Left lung (tissue), 10 donors: ENCODE data around the gene EHMT1. TPM values are rescaled to one million over a fixed set of nuclear protein-coding genes. Genes with fewer than 3 reads are reported as not detected.

Experiments used
- ATAC-seq: fragments of 200-7000 bp; cut with Tn5 transposase; one replicate; pipeline ENCODE4 v1.9.1; 2020; ENCODE audit warnings: moderate library complexity
- DNase-seq, 4 donors: peaks; one replicate each; pipeline ENCODE4 v3.0.0-alpha.2; 2013 to 2020
- H3K27ac ChIP-seq, 2 donors: fragments of 200-600 bp; sonication (generic) in 1 of 2; one replicate each; pipeline versions ENCODE4 v1.5.0 to v1.8.0; 2020 to 2021
- H3K27me3 ChIP-seq, 2 donors: fragments of 200-600 bp; sonication (generic) in 1 of 2; one replicate each; pipeline versions ENCODE4 v1.5.0 to v1.8.0; 2020 to 2021
- H3K36me3 ChIP-seq, 2 donors: fragments of 200-600 bp; sonication (generic) in 1 of 2; one replicate each; pipeline versions ENCODE4 v1.5.0 to v1.8.0; 2020 to 2021
- H3K4me1 ChIP-seq, 2 donors: fragments of 200-600 bp; one replicate each; pipeline ENCODE4 v1.8.0; 2021
- H3K4me3 ChIP-seq, 2 donors: fragments of 200-600 bp; sonication (generic) in 1 of 2; one replicate each; pipeline versions ENCODE4 v1.5.0 to v1.8.0; 2020 to 2021; ENCODE audit warnings: mild to moderate bottlenecking in 1 of 2
- H3K9me3 ChIP-seq, 2 donors: fragments of 200-600 bp; sonication (generic) in 1 of 2; one replicate each; pipeline versions ENCODE4 v1.5.0 to v1.8.0; 2020 to 2021
- intact Hi-C, 2 donors: fragments of 100-400 bp; cut with DNase I; formaldehyde crosslinking; loops; one replicate each; pipeline versions ENCODE4 v1.11.2 to v1.14.2; 2022
- polyA plus RNA-seq, 6 donors: library from polyadenylated mRNA; unstranded; fragments of 120-200 nt; gene quantifications; one replicate each; pipeline ENCODE4 v1.2.1, GENCODE V29; 2013; ENCODE audit not compliant: insufficient read length in 6 of 6
- total RNA-seq, 2 donors: library from RNA; stranded (reverse); fragmentation: NEBNext Ultra II Directional; extraction: Animal tissue kit (Norgen Biotek cat#: 25700); gene quantifications; one replicate each; pipeline ENCODE4 v1.2.1, GENCODE V29; 2021
- TF ChIP-seq, protein P1 (sequence below), 2 donors: fragments of 200-600 bp; sonication (generic) in 1 of 2; IDR thresholded peaks; one replicate each; pipeline versions ENCODE4 v1.5.0 to v1.8.0; 2021; ENCODE audit warnings: antibody characterized with exemption in 2 of 2
- donor health status: DM: no; HTN: yes; CAD: no.
- donor health status: DM: no; HTN: no; CAD: no.

The EHMT1 gene
- total and polyA plus RNA-seq, 8 donors = 71.5 to 92.7 (median 82.7) TPM

GRCh38 chr9:137788561-137789294 is 169.9 kb downstream of the EHMT1 start:
- Histone ChIP-seq H3K36me3 (peaks cover 0 to 99% of the 10 kb centered on the region in 2 donors), H3K9me3 (no peaks in the 10 kb centered on the region), H3K4me1 (peaks cover 0 to 6% of the 10 kb centered on the region in 2 donors), H3K27me3 (no peaks in the 10 kb centered on the region), H3K4me3 (no peak overlapping the region), H3K27ac (peak overlapping the region in 1 of 2 donors; percentile 55)
- DNase-seq = peak in 1 of 4 donors; percentile 29
- TF ChIP-seq, protein P1, sequence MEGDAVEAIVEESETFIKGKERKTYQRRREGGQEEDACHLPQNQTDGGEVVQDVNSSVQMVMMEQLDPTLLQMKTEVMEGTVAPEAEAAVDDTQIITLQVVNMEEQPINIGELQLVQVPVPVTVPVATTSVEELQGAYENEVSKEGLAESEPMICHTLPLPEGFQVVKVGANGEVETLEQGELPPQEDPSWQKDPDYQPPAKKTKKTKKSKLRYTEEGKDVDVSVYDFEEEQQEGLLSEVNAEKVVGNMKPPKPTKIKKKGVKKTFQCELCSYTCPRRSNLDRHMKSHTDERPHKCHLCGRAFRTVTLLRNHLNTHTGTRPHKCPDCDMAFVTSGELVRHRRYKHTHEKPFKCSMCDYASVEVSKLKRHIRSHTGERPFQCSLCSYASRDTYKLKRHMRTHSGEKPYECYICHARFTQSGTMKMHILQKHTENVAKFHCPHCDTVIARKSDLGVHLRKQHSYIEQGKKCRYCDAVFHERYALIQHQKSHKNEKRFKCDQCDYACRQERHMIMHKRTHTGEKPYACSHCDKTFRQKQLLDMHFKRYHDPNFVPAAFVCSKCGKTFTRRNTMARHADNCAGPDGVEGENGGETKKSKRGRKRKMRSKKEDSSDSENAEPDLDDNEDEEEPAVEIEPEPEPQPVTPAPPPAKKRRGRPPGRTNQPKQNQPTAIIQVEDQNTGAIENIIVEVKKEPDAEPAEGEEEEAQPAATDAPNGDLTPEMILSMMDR (IDR thresholded peaks at IDR 0.05) = no peak
- peak; percentile 15 for ATAC-seq
- intact Hi-C loops = no loop called here

- H3K9me3 ChIP-seq = no peaks in the 10 kb centered on the region
- H3K27me3 ChIP-seq = no peaks in the 10 kb centered on the region
- H3K4me1 ChIP-seq = peaks cover 0 to 6% of the 10 kb centered on the region in 2 donors
- intact Hi-C loops = no loop called here
- peak overlapping the region in 1 of 2 donors; percentile 55 for H3K27ac ChIP-seq
- H3K4me3 ChIP-seq = no peak overlapping the region
- peaks cover 0 to 99% of the 10 kb centered on the region in 2 donors for H3K36me3 ChIP-seq
- DNase-seq (peak in 1 of 4 donors; percentile 23), ATAC-seq (no peak)
- TF ChIP-seq, protein P1 (IDR thresholded peaks at IDR 0.05) = no peak
Measured at GRCh38 chr9:137789295-137789895, 170.6 kb downstream of the EHMT1 start.

DNA sequence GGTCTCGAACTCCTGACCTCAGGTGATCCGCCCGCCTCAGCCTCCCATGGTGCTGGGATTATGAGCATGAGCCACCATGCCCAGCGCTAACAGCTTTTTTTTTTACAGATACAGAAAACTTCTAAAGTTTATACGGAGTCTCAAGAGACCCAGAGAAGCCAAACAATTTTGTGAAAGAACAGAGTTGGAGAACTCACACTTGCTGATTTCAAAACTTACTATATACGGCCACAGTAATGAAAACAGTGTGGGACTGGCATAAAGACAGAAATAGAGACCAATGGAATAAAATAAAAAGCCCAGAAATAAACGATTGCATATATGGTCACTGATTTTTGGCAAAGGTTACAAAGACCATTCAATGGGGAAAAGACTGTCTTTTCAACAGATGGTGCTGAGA is 173.1 kb downstream of the EHMT1 start:
- TF ChIP-seq, protein P1 (IDR thresholded peaks at IDR 0.05) = no peak
- DNase-seq (no peak), ATAC-seq (no peak)
- no peak overlapping the region for H3K27ac ChIP-seq
- no peaks in the 10 kb centered on the region for H3K27me3 ChIP-seq
- H3K4me1 ChIP-seq = peaks cover 0 to 6% of the 10 kb centered on the region in 2 donors
- intact Hi-C loops = no loop called here
- H3K36me3 ChIP-seq = peaks cover 0 to 97% of the 10 kb centered on the region in 2 donors
- no peaks in the 10 kb centered on the region for H3K9me3 ChIP-seq
- no peak overlapping the region for H3K4me3 ChIP-seq

DNA sequence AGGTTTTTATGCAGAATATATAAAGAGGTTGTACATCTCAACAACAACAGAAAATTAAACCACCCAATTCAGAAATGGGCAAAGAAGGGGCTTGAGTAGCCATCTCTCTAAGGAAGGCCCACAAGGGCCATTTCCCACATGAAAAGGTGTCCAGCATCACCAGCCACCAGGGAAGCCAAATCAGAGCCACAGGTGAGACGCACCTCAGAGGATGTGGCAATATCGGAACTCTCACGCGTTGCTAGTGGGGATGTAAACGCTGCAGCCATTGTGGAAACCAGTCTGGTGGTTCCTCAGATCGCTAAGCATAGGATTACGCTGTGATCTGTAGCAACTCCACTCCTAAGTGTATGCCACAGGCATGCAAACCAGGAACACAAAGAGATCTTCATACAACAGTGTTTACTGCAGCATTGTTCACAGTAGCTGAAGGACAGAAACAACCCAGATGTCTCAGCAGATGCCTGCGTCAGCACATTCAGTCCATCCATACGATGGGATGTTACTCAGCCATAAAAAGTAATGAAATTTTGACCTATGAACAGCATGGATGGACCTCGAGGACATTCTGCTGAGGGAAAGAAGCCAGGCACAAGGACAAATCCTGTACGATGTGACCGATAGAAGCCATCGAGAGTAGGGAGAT is 174.5 kb downstream of the EHMT1 start:
- Histone ChIP-seq H3K4me3 (no peak overlapping the region), H3K4me1 (peaks cover 0 to 2% of the 10 kb centered on the region in 2 donors), H3K9me3 (no peaks in the 10 kb centered on the region), H3K27ac (no peak overlapping the region), H3K36me3 (peaks cover 0 to 97% of the 10 kb centered on the region in 2 donors), H3K27me3 (no peaks in the 10 kb centered on the region)
- TF ChIP-seq, protein P1 (IDR thresholded peaks at IDR 0.05) = no peak
- DNase-seq = peak in 1 of 4 donors; percentile 8
- ATAC-seq = no peak
- intact Hi-C loops = no loop called here

DNA sequence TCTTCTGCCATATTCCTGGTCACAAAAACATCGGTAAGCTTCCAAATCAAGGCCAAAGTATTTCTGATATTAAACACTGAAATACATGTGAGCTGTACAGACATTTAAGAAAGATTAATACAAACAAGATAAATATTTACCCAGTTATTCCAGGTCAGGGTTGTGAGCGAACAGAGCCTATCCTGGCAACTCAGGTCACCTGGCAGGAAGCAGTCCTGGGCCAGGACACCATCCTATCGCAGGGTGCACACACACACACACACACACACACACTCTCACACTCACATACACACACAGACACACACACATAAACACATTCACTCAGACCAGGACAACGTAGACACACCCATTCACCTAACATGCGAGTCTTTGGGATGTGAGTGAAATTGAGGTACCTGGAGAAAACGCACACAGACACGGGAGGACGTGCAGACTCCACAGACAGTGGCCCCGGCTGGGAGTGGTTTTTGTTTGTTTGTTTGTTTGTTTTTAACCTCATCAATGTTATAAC is 176.4 kb downstream of the EHMT1 start:
- TF ChIP-seq, protein P1 (IDR thresholded peaks at IDR 0.05) = no peak
- Histone ChIP-seq H3K4me3 (no peak overlapping the region), H3K27ac (no peak overlapping the region), H3K27me3 (no peaks in the 10 kb centered on the region), H3K36me3 (peaks cover 0 to 97% of the 10 kb centered on the region in 2 donors), H3K4me1 (no peaks in the 10 kb centered on the region), H3K9me3 (no peaks in the 10 kb centered on the region)
- intact Hi-C loops = no loop called here
- ATAC-seq = no peak
- no peak for DNase-seq
